HCT116 (cell line): ENCODE measurements around the gene NTN5.

ENCODE experiments used
- CEBPB ChIP-seq: IDR thresholded peaks from 2 replicates; pipeline ENCODE4 v1.6.1; 2012; ENCODE audit warnings: low read depth
- POLR2A ChIP-seq: IDR thresholded peaks from 2 replicates; pipeline ENCODE4 v1.7.0; 2011; ENCODE audit warnings: borderline replicate concordance; ENCODE audit not compliant: insufficient read depth, insufficient read length; ENCODE audit errors: extremely low read depth
- YY1 ChIP-seq: IDR thresholded peaks from 2 replicates; pipeline ENCODE4 v1.6.1; 2011; ENCODE audit warnings: low read length, low read depth, moderate library complexity, mild to moderate bottlenecking; ENCODE audit not compliant: insufficient replicate concordance; ENCODE audit errors: extremely low read depth
- ZBTB33 ChIP-seq: IDR thresholded peaks from 2 replicates; pipeline ENCODE4 v1.6.1; 2011; ENCODE audit warnings: mild to moderate bottlenecking, low read length, moderate library complexity; ENCODE audit not compliant: insufficient replicate concordance; ENCODE audit errors: extremely low read depth
- TF ChIP-seq, protein P1 (sequence below), 3 experiments: fragments of 200-600 bp in 1 of 3; sonication (generic) in 1 of 3; IDR thresholded peaks in 2 of 3; conservative IDR thresholded peaks in 1 of 3; 2 replicates each; pipeline ENCODE4 v1.5.1; 2012 to 2017; ENCODE audit warnings: low read depth in 2 of 3, low read length in 2 of 3, antibody characterized with exemption in 1 of 3, borderline replicate concordance in 1 of 3, control low read depth in 1 of 3, mild to moderate bottlenecking in 1 of 3, mixed read lengths in 1 of 3, mixed run types in 1 of 3, moderate library complexity in 1 of 3; ENCODE audit not compliant: insufficient read depth in 1 of 3

DNA sequence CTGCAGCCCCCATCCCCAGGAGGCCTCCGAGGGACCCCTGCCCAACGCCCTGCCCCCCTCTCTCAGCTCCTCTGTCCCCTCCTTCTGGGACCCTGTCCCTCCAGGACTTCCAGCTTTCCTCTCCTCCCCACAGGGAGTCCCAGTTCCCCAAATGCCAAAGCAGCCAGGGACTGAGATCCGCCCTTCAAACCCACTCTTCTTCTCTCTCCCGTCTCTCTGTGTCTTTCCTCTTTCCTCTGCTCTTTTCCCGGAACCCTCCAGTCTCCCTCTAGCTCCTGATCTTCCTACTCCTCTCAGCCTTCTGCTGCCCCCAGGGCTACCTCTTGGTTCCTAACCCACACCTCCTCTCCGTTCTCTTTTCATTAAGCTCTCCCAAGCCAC, 27.2 kb downstream of the NTN5 start:
- TF ChIP-seq, protein P1, sequence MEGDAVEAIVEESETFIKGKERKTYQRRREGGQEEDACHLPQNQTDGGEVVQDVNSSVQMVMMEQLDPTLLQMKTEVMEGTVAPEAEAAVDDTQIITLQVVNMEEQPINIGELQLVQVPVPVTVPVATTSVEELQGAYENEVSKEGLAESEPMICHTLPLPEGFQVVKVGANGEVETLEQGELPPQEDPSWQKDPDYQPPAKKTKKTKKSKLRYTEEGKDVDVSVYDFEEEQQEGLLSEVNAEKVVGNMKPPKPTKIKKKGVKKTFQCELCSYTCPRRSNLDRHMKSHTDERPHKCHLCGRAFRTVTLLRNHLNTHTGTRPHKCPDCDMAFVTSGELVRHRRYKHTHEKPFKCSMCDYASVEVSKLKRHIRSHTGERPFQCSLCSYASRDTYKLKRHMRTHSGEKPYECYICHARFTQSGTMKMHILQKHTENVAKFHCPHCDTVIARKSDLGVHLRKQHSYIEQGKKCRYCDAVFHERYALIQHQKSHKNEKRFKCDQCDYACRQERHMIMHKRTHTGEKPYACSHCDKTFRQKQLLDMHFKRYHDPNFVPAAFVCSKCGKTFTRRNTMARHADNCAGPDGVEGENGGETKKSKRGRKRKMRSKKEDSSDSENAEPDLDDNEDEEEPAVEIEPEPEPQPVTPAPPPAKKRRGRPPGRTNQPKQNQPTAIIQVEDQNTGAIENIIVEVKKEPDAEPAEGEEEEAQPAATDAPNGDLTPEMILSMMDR (IDR thresholded peaks at IDR 0.05 in 2 of 3, conservative IDR thresholded peaks at IDR 0.05 in 1 of 3; ENCODE audit: borderline replicate concordance in 1 of 3, insufficient read depth in 1 of 3, low read depth in 2 of 3, low read length in 2 of 3): no peak
- TF ChIP-seq YY1 (no peak), CEBPB (no peak), ZBTB33 (no peak), POLR2A (no peak)
